Natural killer cell (primary cell): ENCODE results near the gene CCDC187. TPM values are rescaled to one million over a fixed set of nuclear protein-coding genes. Genes with fewer than 3 reads are reported as not detected.

Source experiments
- ATAC-seq, 3 donors: fragments of 150-1000 bp in 2 of 3; fragments of 200-7000 bp in 1 of 3; cut with Tn5 transposase; 1 replicate in 1 of 3; 2 replicates in 2 of 3; pipeline ENCODE4 v1.10.0; 2021; ENCODE audit warnings: mild to moderate bottlenecking in 2 of 3, moderate library complexity in 2 of 3
- DNase-seq, 2 donors: peaks; one replicate each; pipeline versions ENCODE4 v3.0.0 to v3.0.0-alpha.2; 2013 to 2021; ENCODE audit warnings: mixed read lengths in 1 of 2
- H3K27ac ChIP-seq: one replicate; pipeline ENCODE4 v1.5.1; 2013; ENCODE audit warnings: mild to moderate bottlenecking, low read length
- H3K27me3 ChIP-seq: one replicate; pipeline ENCODE4 v1.6.1; 2013; ENCODE audit warnings: low read length; ENCODE audit not compliant: control insufficient read depth, insufficient read depth
- H3K36me3 ChIP-seq: one replicate; pipeline ENCODE4 v1.6.1; 2013; ENCODE audit warnings: low read length; ENCODE audit not compliant: control insufficient read depth, insufficient read depth
- H3K4me1 ChIP-seq: one replicate; pipeline ENCODE4 v1.6.1; 2013; ENCODE audit warnings: low read length; ENCODE audit not compliant: control insufficient read depth, insufficient read depth
- H3K4me3 ChIP-seq: one replicate; pipeline ENCODE4 v1.5.1; 2013; ENCODE audit warnings: low read length
- H3K9me3 ChIP-seq: one replicate; pipeline ENCODE4 v1.6.1; 2013; ENCODE audit warnings: low read length; ENCODE audit not compliant: control insufficient read depth, insufficient read depth
- H3K27ac Mint-ChIP-seq, 2 donors: one replicate each; pipeline ENCODE4 v1.8.0; 2022; ENCODE audit warnings: mild to moderate bottlenecking in 2 of 2, mixed read lengths in 2 of 2, moderate library complexity in 1 of 2
- H3K27me3 Mint-ChIP-seq, 2 donors: one replicate each; pipeline ENCODE4 v1.8.0; 2022; ENCODE audit warnings: low read depth in 2 of 2, mixed read lengths in 2 of 2
- H3K36me3 Mint-ChIP-seq: one replicate; pipeline ENCODE4 v1.8.0; 2022; ENCODE audit warnings: mixed read lengths
- H3K4me1 Mint-ChIP-seq, 2 donors: one replicate each; pipeline ENCODE4 v1.8.0; 2022; ENCODE audit warnings: mixed read lengths in 2 of 2
- H3K4me3 Mint-ChIP-seq: one replicate; pipeline ENCODE4 v1.8.0; 2022; ENCODE audit warnings: mild to moderate bottlenecking, moderate library complexity, mixed read lengths
- H3K9me3 Mint-ChIP-seq, 2 donors: one replicate each; pipeline ENCODE4 v1.8.0; 2022; ENCODE audit warnings: mixed read lengths in 2 of 2
- CTCF ChIP-seq: fragments of 200-600 bp; IDR thresholded peaks from one replicate; pipeline ENCODE4 v1.8.0; 2022; ENCODE audit warnings: antibody characterized with exemption
- WGBS: methylation state at CpG from one replicate; pipeline ENCODE4 v1.1.7; 2013; ENCODE audit warnings: missing lambda C conversion rate; ENCODE audit not compliant: insufficient coverage; 5-methylcytosine and 5-hydroxymethylcytosine counted together
- intact Hi-C: fragments of 100-400 bp; cut with micrococcal nuclease; formaldehyde crosslinking; loops from one replicate; pipeline ENCODE4 v1.14.2; 2022
- total RNA-seq, 4 donors: library from RNA; stranded (reverse); fragments of 120-200 nt in 1 of 4; gene quantifications; one replicate each; pipeline versions ENCODE4 v1.2.3 to v1.2.4, GENCODE V29; 2013 to 2022

CCDC187 gene
- total RNA-seq, 3 donors from 2014 or later (not counting 1 experiment from before 2014, with no cell fraction given) = 0.18 TPM; not detected in 2

GRCh38 chr9:136305804-136306203 is 1.9 kb upstream of the CCDC187 start:
- Mint-ChIP-seq H3K4me3 (no peak overlapping the region), H3K36me3 (no peaks in the 10 kb centered on the region), H3K4me1 (peaks cover 0 to 5% of the 10 kb centered on the region in 2 donors), H3K9me3 (no peaks in the 10 kb centered on the region), H3K27me3 (no peaks in the 10 kb centered on the region), H3K27ac (no peak overlapping the region)
- Histone ChIP-seq H3K36me3 (no peaks in the 10 kb centered on the region), H3K4me1 (peaks cover 25% of the 10 kb centered on the region), H3K27me3 (no peaks in the 10 kb centered on the region), H3K4me3 (no peak overlapping the region), H3K9me3 (no peaks in the 10 kb centered on the region), H3K27ac (no peak overlapping the region)
- intact Hi-C loops = no loop called here
- DNase-seq (no peak), ATAC-seq (no peak)
- no peak for TF ChIP-seq CTCF
- 32% methylated on average over 18 of the region's 18 CpGs for WGBS

GRCh38 chr9:136304981-136305380 is 1.1 kb upstream of the CCDC187 start:
- Mint-ChIP-seq H3K27ac (no peak overlapping the region), H3K27me3 (no peaks in the 10 kb centered on the region), H3K36me3 (no peaks in the 10 kb centered on the region), H3K9me3 (no peaks in the 10 kb centered on the region), H3K4me1 (peaks cover 0 to 5% of the 10 kb centered on the region in 2 donors), H3K4me3 (no peak overlapping the region)
- Histone ChIP-seq H3K9me3 (no peaks in the 10 kb centered on the region), H3K27ac (no peak overlapping the region), H3K27me3 (no peaks in the 10 kb centered on the region), H3K4me3 (no peak overlapping the region), H3K4me1 (peaks cover 19% of the 10 kb centered on the region), H3K36me3 (no peaks in the 10 kb centered on the region)
- WGBS = 86% methylated on average over 13 of the region's 13 CpGs
- DNase-seq = no peak
- intact Hi-C loops = no loop called here
- no peak for ATAC-seq
- TF ChIP-seq CTCF = no peak

- H3K4me1 ChIP-seq = peaks cover 17% of the 10 kb centered on the region
- ATAC-seq (no peak), DNase-seq (no peak)
- no peaks in the 10 kb centered on the region for H3K27me3 ChIP-seq
- H3K9me3 ChIP-seq = no peaks in the 10 kb centered on the region
- Mint-ChIP-seq H3K4me1 (peaks cover 0 to 5% of the 10 kb centered on the region in 2 donors), H3K4me3 (no peak overlapping the region), H3K9me3 (no peaks in the 10 kb centered on the region), H3K27ac (no peak overlapping the region), H3K27me3 (no peaks in the 10 kb centered on the region), H3K36me3 (no peaks in the 10 kb centered on the region)
- 95% methylated on average over 10 of the region's 10 CpGs for WGBS
- intact Hi-C loops = no loop called here
- TF ChIP-seq CTCF = no peak
- no peak overlapping the region for H3K27ac ChIP-seq
- H3K4me3 ChIP-seq = no peak overlapping the region
- H3K36me3 ChIP-seq = no peaks in the 10 kb centered on the region
Measured at GRCh38 chr9:136304456-136304855, 562 bp upstream of the CCDC187 start.

GRCh38 chr9:136303066-136303824 is 649 bp downstream of the CCDC187 start:
- DNase-seq = no peak
- H3K27ac Mint-ChIP-seq = no peak overlapping the region
- Histone ChIP-seq H3K4me3 (no peak overlapping the region), H3K27me3 (no peaks in the 10 kb centered on the region), H3K9me3 (no peaks in the 10 kb centered on the region), H3K4me1 (peaks cover 9% of the 10 kb centered on the region), H3K27ac (no peak overlapping the region), H3K36me3 (no peaks in the 10 kb centered on the region)
- intact Hi-C loops = no loop called here
- 90% methylated on average over 34 of the region's 34 CpGs for WGBS
- ATAC-seq = no peak
- peaks cover 0 to 5% of the 10 kb centered on the region in 2 donors for H3K4me1 Mint-ChIP-seq
- no peaks in the 10 kb centered on the region for H3K27me3 Mint-ChIP-seq
- no peak for TF ChIP-seq CTCF
- H3K9me3 Mint-ChIP-seq = no peaks in the 10 kb centered on the region
- no peaks in the 10 kb centered on the region for H3K36me3 Mint-ChIP-seq
- no peak overlapping the region for H3K4me3 Mint-ChIP-seq
